Measurements from ENCODE around the gene POLR3C. TPM values are rescaled to one million over a fixed set of nuclear protein-coding genes. Genes with fewer than 3 reads are reported as not detected.

The POLR3C gene
- total RNA-seq, 1 experiment from 2014 or later: 48.0 TPM

- no peaks in the 10 kb centered on the region for H3K9me3 Mint-ChIP-seq (ENCODE audit: unreplicated experiment)
Measured at GRCh38 chr1:145889722-145890121, 65.7 kb downstream of the POLR3C start.

GRCh38 chr1:145891143-145891542, 67.1 kb downstream of the POLR3C start:
- ChIA-PET CTCF (interaction anchor here (0.6 to 2.3 kb wide), 14 partner anchors 18 to 145 kb away, joined by 3 to 32 read pairs (median 4); partner anchors contain the start of genes ANKRD34A, ITGA10, LIX1L and NUDT17), POLR2A (interaction anchor here (0.7 to 1.1 kb wide), 4 partner anchors 31 to 67 kb away, joined by 3 to 5 read pairs (median 3); partner anchors contain the start of genes LIX1L and RBM8A)
- Histone ChIP-seq H3K27me3 (replicated peaks; ENCODE audit: control insufficient read depth, insufficient read depth, low read length) (no peaks in the 10 kb centered on the region), H3K9me3 (no peaks in the 10 kb centered on the region), H3K4me3 (ENCODE audit: low read depth, low read length) (no peak overlapping the region), H3K4me1 (peaks cover 8% of the 10 kb centered on the region), H3K36me3 (ENCODE audit: control insufficient read depth, insufficient read depth, low read length) (no peaks in the 10 kb centered on the region)
- intact Hi-C loops (cut with micrococcal nuclease; ENCODE audit: unreplicated experiment): loop anchor here (5.0 kb wide), 2 partner anchors 36 to 146 kb away; partner anchors contain the start of gene RBM8A
- Mint-ChIP-seq H3K9me3 (ENCODE audit: unreplicated experiment) (no peaks in the 10 kb centered on the region), H3K4me1 (ENCODE audit: low read depth, unreplicated experiment) (peaks cover 7% of the 10 kb centered on the region), H3K36me3 (ENCODE audit: insufficient read depth, unreplicated experiment) (no peaks in the 10 kb centered on the region), H3K27ac (ENCODE audit: unreplicated experiment) (no peak overlapping the region), H3K4me3 (ENCODE audit: unreplicated experiment) (no peak overlapping the region), H3K27me3 (ENCODE audit: insufficient read depth, unreplicated experiment) (no peaks in the 10 kb centered on the region)
- TF ChIP-seq CTCF (IDR thresholded peaks at IDR 0.05; ENCODE audit: insufficient read depth in 1 of 2, low read depth in 1 of 2, low read length in 1 of 2, severe bottlenecking in 1 of 2, unreplicated experiment in 1 of 2): no peak
- no TSS peak for BruUV-seq (replicated peaks)
- DNase-seq: no peak

More at GRCh38 chr1:145889722-145890121, 65.7 kb downstream of the POLR3C start:
- 0 out of 2 replicates have a peak, but pooled peaks cover 2% of the 10 kb centered on the region for H3K27me3 ChIP-seq (replicated peaks; ENCODE audit: control insufficient read depth, insufficient read depth, low read length)
- no TSS peak for BruUV-seq (replicated peaks)
- intact Hi-C loops (cut with micrococcal nuclease; ENCODE audit: unreplicated experiment): loop anchor here (5.0 kb wide), 2 partner anchors 38 to 148 kb away; partner anchors contain the start of gene RBM8A
- H3K9me3 ChIP-seq: no peaks in the 10 kb centered on the region
- Mint-ChIP-seq H3K27me3 (ENCODE audit: insufficient read depth, unreplicated experiment) (peaks cover 8% of the 10 kb centered on the region), H3K4me1 (ENCODE audit: low read depth, unreplicated experiment) (peaks cover 16% of the 10 kb centered on the region), H3K27ac (ENCODE audit: unreplicated experiment) (no peak overlapping the region), H3K36me3 (ENCODE audit: insufficient read depth, unreplicated experiment) (no peaks in the 10 kb centered on the region), H3K4me3 (ENCODE audit: unreplicated experiment) (no peak overlapping the region)
- H3K36me3 ChIP-seq (ENCODE audit: control insufficient read depth, insufficient read depth, low read length): no peaks in the 10 kb centered on the region
- peaks cover 8% of the 10 kb centered on the region for H3K4me1 ChIP-seq
- no peak for DNase-seq
- TF ChIP-seq CTCF (IDR thresholded peaks at IDR 0.05; ENCODE audit: insufficient read depth in 1 of 2, low read depth in 1 of 2, low read length in 1 of 2, severe bottlenecking in 1 of 2, unreplicated experiment in 1 of 2): no peak
- no peak overlapping the region for H3K4me3 ChIP-seq (ENCODE audit: low read depth, low read length)
- ChIA-PET POLR2A (no interaction called here), CTCF (no interaction called here)

GRCh38 chr1:145891587-145892485, 67.8 kb downstream of the POLR3C start:
- peaks cover 8% of the 10 kb centered on the region for H3K4me1 ChIP-seq
- CTCF ChIA-PET: interaction anchor here (0.6 to 2.3 kb wide), 24 partner anchors 10 to 144 kb away, joined by 3 to 32 read pairs (median 4); partner anchors contain the start of genes ANKRD34A, ITGA10, LIX1L and NUDT17
- peak; percentile 95 to 97 for DNase-seq
- H3K9me3 ChIP-seq: no peaks in the 10 kb centered on the region
- TF ChIP-seq CTCF (IDR thresholded peaks at IDR 0.05; ENCODE audit: insufficient read depth in 1 of 2, low read depth in 1 of 2, low read length in 1 of 2, severe bottlenecking in 1 of 2, unreplicated experiment in 1 of 2): peak; percentile 91 to 95
- H3K4me3 ChIP-seq (ENCODE audit: low read depth, low read length): no peak overlapping the region
- H3K27ac Mint-ChIP-seq (ENCODE audit: unreplicated experiment): peak overlapping the region; percentile 84
- no TSS peak for BruUV-seq (replicated peaks)
- H3K4me3 Mint-ChIP-seq (ENCODE audit: unreplicated experiment): peak overlapping the region; percentile 66
- intact Hi-C loops (cut with micrococcal nuclease; ENCODE audit: unreplicated experiment): loop anchor here (1.0 to 5.0 kb wide), 8 partner anchors 12 to 145 kb away; partner anchors contain the start of genes ITGA10 and RBM8A
- POLR2A ChIA-PET: interaction anchor here (0.5 to 1.1 kb wide), 8 partner anchors 32 to 161 kb away, joined by 3 to 12 read pairs (median 4); partner anchors contain the start of genes ANKRD34A, LIX1L, POLR3GL and RBM8A
- peaks cover 7% of the 10 kb centered on the region for H3K4me1 Mint-ChIP-seq (ENCODE audit: low read depth, unreplicated experiment)
- H3K27me3 ChIP-seq (replicated peaks; ENCODE audit: control insufficient read depth, insufficient read depth, low read length): no peaks in the 10 kb centered on the region
- no peaks in the 10 kb centered on the region for H3K36me3 Mint-ChIP-seq (ENCODE audit: insufficient read depth, unreplicated experiment)
- H3K27me3 Mint-ChIP-seq (ENCODE audit: insufficient read depth, unreplicated experiment): no peaks in the 10 kb centered on the region
- H3K36me3 ChIP-seq (ENCODE audit: control insufficient read depth, insufficient read depth, low read length): no peaks in the 10 kb centered on the region
- no peaks in the 10 kb centered on the region for H3K9me3 Mint-ChIP-seq (ENCODE audit: unreplicated experiment)
